Adrenal gland (tissue), 12 donors: ENCODE results near the gene KLRC3. TPM values are rescaled to one million over a fixed set of nuclear protein-coding genes. Genes with fewer than 3 reads are reported as not detected.
"Not testable (repeated sequence)": the region's sequence is repeated elsewhere in the genome, so short reads cannot be mapped to it uniquely, and the experiment has no call there.

ENCODE experiments used
- DNase-seq, 7 donors: peaks; one replicate each; pipeline ENCODE4 v3.0.0-alpha.2; 2019 to 2020
- H3K27ac ChIP-seq, 5 donors: fragments of 200-600 bp; sonication (generic) in 4 of 5; 1 replicate in 3 of 5; 2 replicates in 2 of 5; pipeline versions ENCODE4 v1.5.1 to v1.8.0; 2016 to 2020; ENCODE audit warnings: mild to moderate bottlenecking in 1 of 5
- H3K27me3 ChIP-seq: fragments of 200-600 bp; 2 replicates; pipeline ENCODE4 v1.8.0; 2021
- H3K36me3 ChIP-seq, 2 donors: fragments of 200-600 bp; replicated peaks in 1 of 2; 1 replicate in 1 of 2; 2 replicates in 1 of 2; pipeline versions ENCODE4 v1.5.1 to v1.8.0; 2018 to 2022
- H3K4me1 ChIP-seq, 2 donors: fragments of 200-600 bp; replicated peaks in 1 of 2; 1 replicate in 1 of 2; 2 replicates in 1 of 2; pipeline versions ENCODE4 v1.5.1 to v1.8.0; 2018 to 2021
- H3K4me3 ChIP-seq, 4 donors: fragments of 200-600 bp; sonication (generic) in 3 of 4; one replicate each; pipeline ENCODE4 v1.5.1; 2016 to 2018
- H3K9me3 ChIP-seq, 3 donors: fragments of 200-600 bp; sonication (generic) in 1 of 3; replicated peaks in 1 of 3; 1 replicate in 2 of 3; 2 replicates in 1 of 3; pipeline versions ENCODE4 v1.5.1 to v1.8.0; 2016 to 2021
- POLR2A ChIP-seq, 2 donors: fragments of 450-650 bp; IDR thresholded peaks; one replicate each; pipeline ENCODE4 v1.6.1; 2017; ENCODE audit warnings: antibody characterized with exemption in 2 of 2, mild to moderate bottlenecking in 2 of 2, moderate library complexity in 1 of 2
- WGBS, 4 donors: extraction: QIAGEN DNeasy Blood & Tissue Kit in 2 of 4; methylation state at CpG; one replicate each; pipeline versions ENCODE4 v1.1.5 to v1.1.7; 2013 to 2017; 5-methylcytosine and 5-hydroxymethylcytosine counted together
- intact Hi-C, 2 donors: fragments of 100-400 bp; cut with DNase I; formaldehyde crosslinking; loops; one replicate each; pipeline versions ENCODE4 v1.14.1 to v1.15.0; 2022 to 2023
- polyA plus RNA-seq, 3 donors: library from polyadenylated mRNA; stranded (reverse); fragments of 200-250 nt in 2 of 3; fragments of 350-450 nt in 1 of 3; fragmentation: Illumina TruSeq in 1 of 3; extraction: RNeasy Lipid Tissue Mini Kit (QIAGEN cat#74804) in 1 of 3; gene quantifications; one replicate each; pipeline ENCODE4 v1.2.3, GENCODE V29; 2013 to 2014
- total RNA-seq, 9 donors: library from RNA; depleted of rRNA in 4 of 9; stranded (reverse); fragments of >200 nt in 4 of 9; fragments of 120-200 nt in 1 of 9; fragmentation: NEBNext Ultra II Directional in 1 of 9; extraction: Animal tissue kit (Norgen Biotek cat#: 25700) in 1 of 9; gene quantifications; one replicate each; pipeline versions ENCODE4 v1.1.0 to v1.2.4, GENCODE V29; 2013 to 2023
- TF ChIP-seq, protein P1 (sequence below), 6 experiments: fragments of 450-650 bp in 4 of 6; fragments of 200-600 bp in 2 of 6; sonication (generic) in 1 of 6; IDR thresholded peaks; 1 replicate in 5 of 6; 2 replicates in 1 of 6; pipeline versions ENCODE4 v1.5.1 to v1.8.0; 2016 to 2021; ENCODE audit warnings: antibody characterized with exemption in 6 of 6, mild to moderate bottlenecking in 2 of 6, moderate library complexity in 1 of 6
- donor health status: healthy with polysubstance abuse.
- donor health status: Bipolar disorder and iron deficiency.
- donor health status: DM: yes; HTN: yes; CAD: no.
- donor health status: DM: no; HTN: no; CAD: no.
- donor health status: DM: no; HTN: no; CAD: no.
- donor health status: DM: yes; HTN: yes; CAD: no.

Gene KLRC3
- total and polyA plus RNA-seq, 12 donors = 0.17 to 0.26 TPM; not detected in 10

DNA sequence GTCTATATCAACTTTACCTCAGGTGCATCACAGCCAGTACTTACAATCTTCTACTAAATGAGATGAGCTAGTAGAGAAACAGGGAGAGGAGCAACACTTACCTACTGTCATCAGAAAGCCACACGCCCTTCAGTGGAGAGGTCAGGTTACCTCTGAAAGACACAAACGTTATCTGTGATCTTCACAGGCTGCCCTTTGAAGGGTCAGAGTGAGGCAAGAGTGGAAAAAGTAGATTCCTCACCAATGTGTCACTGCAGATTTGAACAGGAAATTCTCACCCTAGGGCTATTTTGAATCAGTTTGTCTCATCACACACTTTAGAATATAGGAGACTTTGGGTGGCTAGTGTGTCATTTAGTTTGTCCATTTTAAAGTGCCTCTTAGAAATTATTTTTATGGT, 17.2 kb upstream of the KLRC3 start:
- intact Hi-C loops, DNase-seq, H3K36me3 ChIP-seq, H3K27ac ChIP-seq, H3K27me3 ChIP-seq, H3K9me3 ChIP-seq, H3K4me3 ChIP-seq, H3K4me1 ChIP-seq: not testable (repeated sequence)
- 40 to 50% methylated on average over 2 of the region's 2 CpGs; no CpG with 5 or more reads in 2 of the 4 donors for WGBS, 4 donors

DNA sequence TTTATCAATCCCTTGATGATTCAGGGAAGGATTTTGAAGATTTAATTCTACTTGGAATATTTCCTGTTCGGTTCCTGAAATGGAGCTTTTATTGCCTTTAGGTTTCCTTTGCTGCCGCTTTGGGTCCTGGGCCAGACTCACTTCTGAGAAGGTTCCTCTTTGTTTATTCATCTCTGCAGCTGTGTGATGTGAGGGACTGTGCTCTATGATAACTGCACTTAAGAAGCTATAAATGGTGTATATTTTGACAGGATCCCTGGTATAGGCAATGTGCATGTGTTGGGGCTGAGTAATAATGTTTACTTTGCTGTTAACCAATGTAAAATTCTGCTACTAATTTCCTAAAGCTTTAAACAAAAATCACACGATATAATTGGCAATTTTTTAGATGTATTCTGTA, 15.4 kb upstream of the KLRC3 start, which contains the start of gene KLRC2:
TSS of gene KLRC2 (minus strand) at position 195 of the 400 bp plus-strand sequence. CDS start at position 171, 24 bp downstream.
- H3K9me3 ChIP-seq, intact Hi-C loops, H3K36me3 ChIP-seq, H3K27ac ChIP-seq, H3K4me3 ChIP-seq, DNase-seq, H3K4me1 ChIP-seq, H3K27me3 ChIP-seq: not testable (repeated sequence)
- WGBS, 4 donors = 49 to 55% (median 51%) methylated on average over 3 of the region's 3 CpGs

DNA sequence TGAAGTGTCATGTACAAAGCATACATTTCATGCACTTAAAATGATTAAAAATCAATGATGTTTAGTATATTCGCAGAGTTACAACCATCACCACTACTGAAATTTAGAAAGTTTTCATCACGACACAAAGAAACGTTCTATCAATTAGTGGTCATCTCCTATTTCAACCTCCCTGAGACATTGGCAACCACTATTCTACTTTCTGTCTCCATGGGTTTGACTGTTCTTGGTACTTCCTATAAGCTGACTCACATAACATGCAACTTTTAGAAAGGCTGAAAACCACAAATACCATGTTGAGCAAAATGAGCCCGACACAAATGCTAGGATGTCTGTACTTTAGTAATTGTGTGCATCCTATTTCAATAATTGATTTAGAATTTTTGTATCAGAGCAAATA, 10.2 kb upstream of the KLRC3 start:
- H3K4me3 ChIP-seq, H3K27me3 ChIP-seq, intact Hi-C loops, H3K9me3 ChIP-seq, H3K36me3 ChIP-seq, H3K4me1 ChIP-seq, H3K27ac ChIP-seq, DNase-seq: not testable (repeated sequence)
- WGBS, 4 donors = 80 to 89% (median 85%) methylated on average over 4 of the region's 4 CpGs

DNA sequence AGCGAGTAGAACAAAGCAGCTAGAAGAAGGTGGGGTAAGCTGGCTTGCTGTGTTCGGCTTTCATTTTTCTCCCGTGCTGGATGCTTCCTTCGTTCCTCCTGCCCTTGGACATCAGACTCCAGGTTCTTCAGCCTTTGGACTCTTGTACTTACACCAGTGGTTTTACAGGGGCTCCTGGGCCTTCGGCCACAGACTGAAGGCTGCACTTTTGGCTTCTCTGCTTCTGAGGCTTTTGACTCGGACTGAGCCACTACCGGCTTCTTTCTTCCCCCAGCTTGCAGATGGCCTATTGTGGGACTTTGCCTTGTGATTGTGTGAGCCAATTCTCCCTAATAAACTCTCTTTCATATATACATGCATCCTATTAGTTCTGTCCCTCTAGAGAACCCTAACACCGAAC, 5.5 kb upstream of the KLRC3 start:
- H3K36me3 ChIP-seq, H3K4me3 ChIP-seq, H3K27me3 ChIP-seq, DNase-seq, H3K27ac ChIP-seq, H3K9me3 ChIP-seq, H3K4me1 ChIP-seq, intact Hi-C loops: not testable (repeated sequence)
- 85 to 91% (median 89%) methylated on average over 7 to 8 of the region's 8 CpGs for WGBS, 4 donors

DNA sequence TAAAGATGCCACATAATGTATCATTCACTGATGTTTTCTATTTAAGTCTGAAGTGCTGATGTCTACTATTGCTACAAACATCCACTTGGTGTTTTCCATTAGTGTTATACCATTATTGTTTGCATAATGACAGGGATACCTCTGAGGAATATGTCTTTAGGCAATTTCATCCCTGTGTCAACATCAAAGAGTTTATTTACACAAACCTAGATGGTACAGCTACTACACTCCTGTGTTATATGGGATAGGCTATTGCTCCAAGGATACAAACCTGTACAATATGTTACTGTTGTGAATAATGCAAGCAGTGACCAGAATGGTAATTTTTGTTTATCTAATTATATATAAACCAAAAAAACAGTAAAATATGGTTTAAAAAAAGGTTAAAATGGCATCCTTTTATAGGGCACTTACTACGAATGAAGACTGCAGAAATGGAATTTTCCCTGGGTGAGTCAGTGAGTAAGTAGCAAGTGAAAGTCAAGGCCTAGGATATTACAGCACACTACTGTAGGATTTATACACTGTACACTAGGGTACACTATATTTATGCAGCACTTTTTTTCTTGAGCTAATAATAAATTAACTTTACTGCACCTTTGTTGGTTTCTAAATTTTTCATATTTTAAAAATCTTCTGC, 4.0 kb upstream of the KLRC3 start:
- H3K27ac ChIP-seq, intact Hi-C loops, H3K4me1 ChIP-seq, H3K36me3 ChIP-seq, DNase-seq, H3K27me3 ChIP-seq, H3K4me3 ChIP-seq, H3K9me3 ChIP-seq: not testable (repeated sequence)
- WGBS, 4 donors = 25 to 39% (median 33%) methylated on average over 1 of the region's 1 CpG; no CpG with 5 or more reads in 1 of the 4 donors

DNA sequence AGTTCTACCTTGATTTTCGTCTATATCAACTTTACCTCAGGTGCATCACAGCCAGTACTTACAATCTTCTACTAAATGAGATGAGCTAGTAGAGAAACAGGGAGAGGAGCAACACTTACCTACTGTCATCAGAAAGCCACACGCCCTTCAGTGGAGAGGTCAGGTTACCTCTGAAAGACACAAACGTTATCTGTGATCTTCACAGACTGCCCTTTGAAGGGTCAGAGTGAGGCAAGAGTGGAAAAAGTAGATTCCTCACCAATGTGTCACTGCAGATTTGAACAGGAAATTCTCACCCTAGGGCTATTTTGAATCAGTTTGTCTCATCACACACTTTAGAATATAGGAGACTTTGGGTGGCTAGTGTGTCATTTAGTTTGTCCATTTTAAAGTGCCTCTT, 1.8 kb upstream of the KLRC3 start:
- H3K9me3 ChIP-seq, H3K4me1 ChIP-seq, H3K4me3 ChIP-seq, DNase-seq, H3K27me3 ChIP-seq, intact Hi-C loops, H3K36me3 ChIP-seq, H3K27ac ChIP-seq: not testable (repeated sequence)
- WGBS, 4 donors = 13 to 59% (median 45%) methylated on average over 1 to 2 of the region's 3 CpGs

DNA sequence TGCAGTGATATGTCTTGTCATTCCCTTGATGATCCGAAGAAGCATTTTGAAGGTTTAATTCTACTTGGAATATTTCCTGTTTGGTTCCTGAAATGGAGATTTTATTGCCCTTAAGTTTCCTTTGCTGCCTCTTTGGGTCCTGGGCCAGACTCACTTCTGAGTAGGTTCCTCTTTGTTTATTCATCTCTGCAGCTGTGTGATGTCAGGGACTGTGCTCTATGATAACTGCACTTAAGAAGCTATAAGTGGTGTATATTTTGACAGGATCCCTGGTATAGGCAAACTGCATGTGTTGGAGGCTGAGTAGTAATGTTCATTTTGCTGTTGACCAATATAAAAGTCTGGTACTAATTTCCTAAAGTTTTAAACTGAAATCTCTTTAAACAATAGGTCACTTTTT, 11.0 kb downstream of the KLRC3 start, which contains the start of gene KLRC4:
TSS of gene KLRC4 (minus strand) at position 366 of the 400 bp plus-strand sequence. CDS start at position 184, 182 bp downstream.
- H3K4me3 ChIP-seq = no peak within 1 kb of the TSS
- intact Hi-C loops = no loop called here
- 0 to 48% (median 0%) methylated on average over 1 of the region's 1 CpG for WGBS, 4 donors
- H3K9me3 ChIP-seq = peaks cover 0 to 5% (median 0%) of the 10 kb centered on the region in 3 donors
- no peak for DNase-seq
- H3K36me3 ChIP-seq = no peaks in the 10 kb centered on the region
- no peaks in the 10 kb centered on the region for H3K4me1 ChIP-seq
- no peak for TF ChIP-seq POLR2A (IDR thresholded peaks at IDR 0.05)
- TF ChIP-seq, protein P1, sequence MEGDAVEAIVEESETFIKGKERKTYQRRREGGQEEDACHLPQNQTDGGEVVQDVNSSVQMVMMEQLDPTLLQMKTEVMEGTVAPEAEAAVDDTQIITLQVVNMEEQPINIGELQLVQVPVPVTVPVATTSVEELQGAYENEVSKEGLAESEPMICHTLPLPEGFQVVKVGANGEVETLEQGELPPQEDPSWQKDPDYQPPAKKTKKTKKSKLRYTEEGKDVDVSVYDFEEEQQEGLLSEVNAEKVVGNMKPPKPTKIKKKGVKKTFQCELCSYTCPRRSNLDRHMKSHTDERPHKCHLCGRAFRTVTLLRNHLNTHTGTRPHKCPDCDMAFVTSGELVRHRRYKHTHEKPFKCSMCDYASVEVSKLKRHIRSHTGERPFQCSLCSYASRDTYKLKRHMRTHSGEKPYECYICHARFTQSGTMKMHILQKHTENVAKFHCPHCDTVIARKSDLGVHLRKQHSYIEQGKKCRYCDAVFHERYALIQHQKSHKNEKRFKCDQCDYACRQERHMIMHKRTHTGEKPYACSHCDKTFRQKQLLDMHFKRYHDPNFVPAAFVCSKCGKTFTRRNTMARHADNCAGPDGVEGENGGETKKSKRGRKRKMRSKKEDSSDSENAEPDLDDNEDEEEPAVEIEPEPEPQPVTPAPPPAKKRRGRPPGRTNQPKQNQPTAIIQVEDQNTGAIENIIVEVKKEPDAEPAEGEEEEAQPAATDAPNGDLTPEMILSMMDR (IDR thresholded peaks at IDR 0.05) = no peak
- H3K27ac ChIP-seq = no peak within 1 kb of the TSS
- no peaks in the 10 kb centered on the region for H3K27me3 ChIP-seq
